T-cell (primary cell): Measurements from ENCODE around the gene PLXND1. TPM values are rescaled to one million over a fixed set of nuclear protein-coding genes. Genes with fewer than 3 reads are reported as not detected.

Source experiments
- ATAC-seq, 4 experiments: fragments of 200-7000 bp in 3 of 4; fragments of 150-1000 bp in 1 of 4; cut with Tn5 transposase; replicated peaks in 1 of 4; 1 replicate in 3 of 4; 2 replicates in 1 of 4; pipeline ENCODE4 v1.10.0; 2021; ENCODE audit warnings: moderate library complexity in 3 of 4, mild to moderate bottlenecking in 2 of 4, moderate number of reproducible peaks in 1 of 4
- CTCF ChIA-PET, 2 donors: fragments of 300-600 bp; sonication (Branson Sonifier 250); formaldehyde crosslinking; loops; one replicate each; lab custom pipeline; 2022; ENCODE audit warnings: antibody characterized with exemption in 2 of 2; lab: Charles Lee
- POLR2A ChIA-PET, 2 donors: fragments of 300-600 bp; sonication (Branson Sonifier 250); formaldehyde crosslinking; loops; one replicate each; lab custom pipeline; 2022; ENCODE audit warnings: antibody characterized with exemption in 2 of 2; lab: Charles Lee
- DNase-seq, 35 experiments: peaks; one replicate each; pipeline versions ENCODE4 v3.0.0 to v3.0.0-alpha.2; 2013 to 2023
- H3K27ac ChIP-seq: one replicate; pipeline ENCODE4 v1.5.1; 2013; ENCODE audit warnings: low read length
- H3K27me3 ChIP-seq, 2 experiments: replicated peaks in 1 of 2; 1 replicate in 1 of 2; 2 replicates in 1 of 2; pipeline versions ENCODE4 v1.6.1 to v1.7.0; 2013; ENCODE audit warnings: low read length in 1 of 2, mixed read lengths in 1 of 2; ENCODE audit not compliant: control insufficient read depth in 2 of 2, insufficient read depth in 2 of 2; ENCODE audit errors: extremely low read depth in 1 of 2
- H3K36me3 ChIP-seq, 2 donors: 1 replicate in 1 of 2; 2 replicates in 1 of 2; pipeline versions ENCODE4 v1.6.1 to v1.7.0; 2013; ENCODE audit warnings: low read length in 1 of 2; ENCODE audit not compliant: control insufficient read depth in 2 of 2, insufficient read depth in 1 of 2; ENCODE audit errors: extremely low read depth in 1 of 2
- H3K4me1 ChIP-seq, 2 experiments: 1 replicate in 1 of 2; 2 replicates in 1 of 2; pipeline versions ENCODE4 v1.6.1 to v1.7.0; 2013; ENCODE audit warnings: low read length in 2 of 2, mixed read lengths in 1 of 2; ENCODE audit not compliant: insufficient read depth in 2 of 2, control insufficient read depth in 1 of 2; ENCODE audit errors: extremely low read depth in 1 of 2
- H3K4me3 ChIP-seq, 2 donors: 1 replicate in 1 of 2; 2 replicates in 1 of 2; pipeline versions ENCODE4 v1.5.1 to v1.7.0; 2013; ENCODE audit warnings: mild to moderate bottlenecking in 2 of 2, low read length in 1 of 2, moderate library complexity in 1 of 2; ENCODE audit not compliant: control insufficient read depth in 1 of 2; ENCODE audit errors: extremely low read depth in 1 of 2
- H3K9me3 ChIP-seq: 2 replicates; pipeline ENCODE4 v1.7.0; 2013
- H3K27ac Mint-ChIP-seq, 2 donors: one replicate each; pipeline ENCODE4 v1.8.0; 2020 to 2021; ENCODE audit warnings: mild to moderate bottlenecking in 2 of 2, mixed read lengths in 2 of 2
- H3K27me3 Mint-ChIP-seq, 2 donors: one replicate each; pipeline ENCODE4 v1.8.0; 2021 to 2022; ENCODE audit warnings: mixed read lengths in 2 of 2
- H3K36me3 Mint-ChIP-seq: one replicate; pipeline ENCODE4 v1.8.0; 2021; ENCODE audit warnings: mixed read lengths
- H3K4me1 Mint-ChIP-seq, 3 donors: one replicate each; pipeline ENCODE4 v1.8.0; 2020 to 2022; ENCODE audit warnings: mixed read lengths in 3 of 3, mild to moderate bottlenecking in 1 of 3
- H3K4me3 Mint-ChIP-seq, 3 donors: one replicate each; pipeline ENCODE4 v1.8.0; 2020 to 2022; ENCODE audit warnings: mild to moderate bottlenecking in 3 of 3, mixed read lengths in 3 of 3, moderate library complexity in 3 of 3
- H3K9me3 Mint-ChIP-seq, 3 donors: one replicate each; pipeline ENCODE4 v1.8.0; 2020 to 2022; ENCODE audit warnings: mixed read lengths in 3 of 3
- WGBS: methylation state at CpG from one replicate; pipeline ENCODE4 v1.1.5; 2013; ENCODE audit warnings: missing lambda C conversion rate; ENCODE audit not compliant: insufficient coverage; 5-methylcytosine and 5-hydroxymethylcytosine counted together
- total RNA-seq, 35 experiments: library from RNA in 6 of 35; stranded (reverse) in 6 of 35; fragments of 120-200 nt in 1 of 35; gene quantifications; one replicate each; pipeline versions ENCODE4 v1.2.1 to v1.2.4 and lab custom pipeline; 2013 to 2026

Gene PLXND1
- total RNA-seq, 5 donors from 2014 or later (not counting 1 experiment from before 2014, with no cell fraction given): 13.6 to 53.3 (median 44.9) TPM

GRCh38 chr3:129632056-129632455, 25.6 kb upstream of the PLXND1 start:
- H3K27ac ChIP-seq: no peak overlapping the region
- H3K4me3 Mint-ChIP-seq: no peak overlapping the region
- no peaks in the 10 kb centered on the region for H3K27me3 ChIP-seq
- ATAC-seq (no peak), DNase-seq (no peak)
- POLR2A ChIA-PET: no interaction called here
- H3K9me3 ChIP-seq: no peaks in the 10 kb centered on the region
- H3K4me3 ChIP-seq: no peak overlapping the region
- no peaks in the 10 kb centered on the region for H3K27me3 Mint-ChIP-seq
- 95% methylated on average over 9 of the region's 9 CpGs for WGBS
- peaks cover 8 to 13% (median 12%) of the 10 kb centered on the region in 3 donors for H3K4me1 Mint-ChIP-seq
- no peaks in the 10 kb centered on the region for H3K36me3 ChIP-seq
- no peaks in the 10 kb centered on the region for H3K9me3 Mint-ChIP-seq
- H3K36me3 Mint-ChIP-seq: no peaks in the 10 kb centered on the region
- peaks cover 0 to 13% of the 10 kb centered on the region in 2 experiments for H3K4me1 ChIP-seq
- CTCF ChIA-PET: no interaction called here
- H3K27ac Mint-ChIP-seq: no peak overlapping the region

DNA sequence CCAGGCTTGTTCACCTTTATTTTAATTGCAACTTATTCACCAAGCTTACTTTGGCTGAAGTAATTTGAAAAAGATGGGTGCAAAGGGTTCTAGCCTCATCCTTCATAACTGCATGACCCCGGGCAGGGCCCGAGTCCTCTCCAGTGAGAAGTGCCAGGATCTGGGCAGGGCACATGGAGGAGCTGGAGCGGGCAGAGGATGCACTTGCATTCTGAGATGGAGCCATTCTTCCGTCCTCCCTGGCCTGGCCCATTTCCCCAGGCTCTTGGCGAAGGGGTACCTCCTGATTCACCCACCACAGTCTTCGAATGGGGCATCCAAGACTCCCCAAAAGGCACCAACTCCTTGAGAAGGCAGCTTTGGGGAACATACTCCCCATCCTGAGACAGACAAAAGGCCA, 22.5 kb upstream of the PLXND1 start:
- POLR2A ChIA-PET: no interaction called here

GRCh38 chr3:129628169-129628522, 21.7 kb upstream of the PLXND1 start:
- ATAC-seq (no peak), DNase-seq (no peak)
- Histone ChIP-seq H3K9me3 (no peaks in the 10 kb centered on the region), H3K27me3 (peaks cover 0 to 8% of the 10 kb centered on the region in 2 experiments), H3K36me3 (no peaks in the 10 kb centered on the region), H3K27ac (no peak overlapping the region), H3K4me1 (peaks cover 4 to 24% of the 10 kb centered on the region in 2 experiments), H3K4me3 (peak overlapping the region; percentile 53 to 65)
- CTCF ChIA-PET: interaction anchor here (0.9 to 2.6 kb wide), 6 partner anchors 138 to 470 kb away, joined by 3 to 12 read pairs (median 5); no protein-coding TSS in a partner anchor
- Mint-ChIP-seq H3K27me3 (no peaks in the 10 kb centered on the region), H3K36me3 (no peaks in the 10 kb centered on the region), H3K4me1 (peaks cover 13 to 22% (median 16%) of the 10 kb centered on the region in 3 donors), H3K4me3 (peak overlapping the region; percentile 82 to 86 (median 85)), H3K9me3 (no peaks in the 10 kb centered on the region), H3K27ac (peak overlapping the region; percentile 78 to 87)
- 17% methylated on average over 6 of the region's 9 CpGs for WGBS
- POLR2A ChIA-PET: interaction anchor here in 1 of 2 donors (0.6 kb wide), 1 partner anchor 81 kb away, joined by 10 read pairs; no protein-coding TSS in a partner anchor

More for the DNA sequence above, 22.5 kb upstream of the PLXND1 start:
- H3K36me3 Mint-ChIP-seq: no peaks in the 10 kb centered on the region
- no peak for ATAC-seq
- H3K36me3 ChIP-seq: no peaks in the 10 kb centered on the region
- H3K4me1 Mint-ChIP-seq: peaks cover 13 to 22% (median 16%) of the 10 kb centered on the region in 3 donors
- H3K4me1 ChIP-seq: peaks cover 4 to 24% of the 10 kb centered on the region in 2 experiments
- no peak overlapping the region for H3K27ac ChIP-seq
- H3K9me3 Mint-ChIP-seq: no peaks in the 10 kb centered on the region
- WGBS: 79% methylated on average over 3 of the region's 6 CpGs
- no peaks in the 10 kb centered on the region for H3K9me3 ChIP-seq
- H3K4me3 Mint-ChIP-seq: peak overlapping the region in 1 of 3 donors; percentile 82
- H3K27me3 Mint-ChIP-seq: no peaks in the 10 kb centered on the region
- CTCF ChIA-PET: interaction anchor here (0.6 to 2.6 kb wide), 7 partner anchors 78 to 464 kb away, joined by 3 to 6 read pairs (median 4); no protein-coding TSS in a partner anchor
- DNase-seq: no peak
- H3K27ac Mint-ChIP-seq: peak overlapping the region in 1 of 2 donors; percentile 11
- H3K4me3 ChIP-seq: no peak overlapping the region
- H3K27me3 ChIP-seq: no peaks in the 10 kb centered on the region

DNA sequence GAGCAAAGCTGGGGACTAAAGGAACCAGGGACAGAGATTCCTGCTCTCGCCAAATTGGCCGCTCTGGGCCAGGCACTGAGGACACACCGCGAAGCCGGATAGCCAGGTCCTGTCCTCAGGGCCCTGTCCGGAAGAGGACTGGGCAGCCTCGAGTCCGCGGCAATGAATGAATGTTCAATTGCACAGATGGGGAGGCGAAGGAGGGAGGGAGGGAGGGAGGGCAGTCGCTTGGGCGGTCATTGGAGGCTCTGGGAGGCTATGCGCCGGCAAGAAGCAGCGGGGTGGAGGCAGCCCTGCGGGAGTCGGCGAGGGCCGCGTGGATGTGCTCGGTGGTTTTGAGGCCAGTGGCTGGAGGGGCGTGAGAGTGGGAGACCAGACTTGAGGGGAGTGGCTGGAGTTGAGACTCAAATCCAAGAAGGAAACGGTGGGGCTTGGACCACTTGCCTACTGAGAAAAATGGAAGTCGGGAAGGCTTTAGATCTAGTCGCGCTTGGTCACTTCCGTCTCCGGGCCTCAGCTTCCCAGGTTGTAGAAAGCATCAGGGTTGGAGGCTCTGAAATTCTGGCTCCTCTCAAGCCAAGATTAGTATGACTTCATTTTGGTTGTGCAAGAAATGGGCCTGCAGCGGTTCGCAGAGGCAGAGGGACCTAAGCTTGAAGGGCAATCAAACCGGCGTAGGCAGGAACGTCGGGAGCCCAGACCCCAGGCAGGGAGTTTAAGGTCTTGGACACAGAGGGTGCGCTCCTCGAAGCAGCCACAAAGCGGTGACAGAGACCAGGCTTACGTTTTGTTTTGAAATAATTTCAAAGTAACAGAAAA, 21.1 kb upstream of the PLXND1 start:
- ChIA-PET CTCF (interaction anchor here (0.7 to 2.6 kb wide), 5 partner anchors 137 to 470 kb away, joined by 3 to 12 read pairs (median 4); no protein-coding TSS in a partner anchor), POLR2A (interaction anchor here in 1 of 2 donors (0.5 to 0.6 kb wide), 2 partner anchors 14 to 80 kb away, joined by 7 to 10 read pairs; no protein-coding TSS in a partner anchor)
- H3K27ac ChIP-seq: peak overlapping the region; percentile 49
- peaks cover 4 to 24% of the 10 kb centered on the region in 2 experiments for H3K4me1 ChIP-seq
- H3K4me3 Mint-ChIP-seq: peak overlapping the region; percentile 82 to 86 (median 85)
- peak; percentile 42 to 79 (median 61) for DNase-seq
- no peaks in the 10 kb centered on the region for H3K27me3 Mint-ChIP-seq
- H3K27me3 ChIP-seq: peaks cover 0 to 13% of the 10 kb centered on the region in 2 experiments
- no peaks in the 10 kb centered on the region for H3K36me3 Mint-ChIP-seq
- H3K4me3 ChIP-seq: peak overlapping the region; percentile 53 to 65
- H3K27ac Mint-ChIP-seq: peak overlapping the region; percentile 78 to 87
- no peaks in the 10 kb centered on the region for H3K9me3 Mint-ChIP-seq
- WGBS: 5% methylated on average over 34 of the region's 38 CpGs
- ATAC-seq: peak; percentile 62 to 84 (median 76)
- peaks cover 13 to 22% (median 16%) of the 10 kb centered on the region in 3 donors for H3K4me1 Mint-ChIP-seq
- no peaks in the 10 kb centered on the region for H3K36me3 ChIP-seq
- no peaks in the 10 kb centered on the region for H3K9me3 ChIP-seq

- no peaks in the 10 kb centered on the region for H3K9me3 ChIP-seq
- CTCF ChIA-PET: interaction anchor here in 1 of 2 donors (1.0 to 1.9 kb wide), 2 partner anchors 72 to 198 kb away, joined by 3 to 12 read pairs; no protein-coding TSS in a partner anchor
- Mint-ChIP-seq H3K4me3 (peak overlapping the region; percentile 82 to 86 (median 85)), H3K36me3 (no peaks in the 10 kb centered on the region), H3K9me3 (no peaks in the 10 kb centered on the region), H3K4me1 (peaks cover 13 to 22% (median 16%) of the 10 kb centered on the region in 3 donors), H3K27me3 (no peaks in the 10 kb centered on the region), H3K27ac (peak overlapping the region; percentile 39 to 87)
- DNase-seq (peak in 23 of 35 experiments; percentile 24 to 67 (median 39)), ATAC-seq (peak; percentile 69 to 84 (median 71))
- WGBS: 2% methylated on average over 48 of the region's 49 CpGs
- peak overlapping the region; percentile 49 for H3K27ac ChIP-seq
- H3K36me3 ChIP-seq: no peaks in the 10 kb centered on the region
- peaks cover 0 to 13% of the 10 kb centered on the region in 2 experiments for H3K27me3 ChIP-seq
- peak overlapping the region; percentile 53 to 65 for H3K4me3 ChIP-seq
- POLR2A ChIA-PET: no interaction called here
- H3K4me1 ChIP-seq: peaks cover 4 to 24% of the 10 kb centered on the region in 2 experiments
These were observed 20.4 kb upstream of the PLXND1 start for GRCh38 chr3:129626744-129627349.
